NCI-H510A treated with DMSO at 0.1 percent for 48 hours (cell line): ENCODE data around the gene MYADM.
"Not testable (repeated sequence)": the region's sequence is repeated elsewhere in the genome, so short reads cannot be mapped to it uniquely, and the experiment has no call there.

Experiments used
- DNase-seq: peaks from one replicate; lab custom pipeline; 2025; lab: John Stamatoyannopoulos, UW

MYADM gene

DNA sequence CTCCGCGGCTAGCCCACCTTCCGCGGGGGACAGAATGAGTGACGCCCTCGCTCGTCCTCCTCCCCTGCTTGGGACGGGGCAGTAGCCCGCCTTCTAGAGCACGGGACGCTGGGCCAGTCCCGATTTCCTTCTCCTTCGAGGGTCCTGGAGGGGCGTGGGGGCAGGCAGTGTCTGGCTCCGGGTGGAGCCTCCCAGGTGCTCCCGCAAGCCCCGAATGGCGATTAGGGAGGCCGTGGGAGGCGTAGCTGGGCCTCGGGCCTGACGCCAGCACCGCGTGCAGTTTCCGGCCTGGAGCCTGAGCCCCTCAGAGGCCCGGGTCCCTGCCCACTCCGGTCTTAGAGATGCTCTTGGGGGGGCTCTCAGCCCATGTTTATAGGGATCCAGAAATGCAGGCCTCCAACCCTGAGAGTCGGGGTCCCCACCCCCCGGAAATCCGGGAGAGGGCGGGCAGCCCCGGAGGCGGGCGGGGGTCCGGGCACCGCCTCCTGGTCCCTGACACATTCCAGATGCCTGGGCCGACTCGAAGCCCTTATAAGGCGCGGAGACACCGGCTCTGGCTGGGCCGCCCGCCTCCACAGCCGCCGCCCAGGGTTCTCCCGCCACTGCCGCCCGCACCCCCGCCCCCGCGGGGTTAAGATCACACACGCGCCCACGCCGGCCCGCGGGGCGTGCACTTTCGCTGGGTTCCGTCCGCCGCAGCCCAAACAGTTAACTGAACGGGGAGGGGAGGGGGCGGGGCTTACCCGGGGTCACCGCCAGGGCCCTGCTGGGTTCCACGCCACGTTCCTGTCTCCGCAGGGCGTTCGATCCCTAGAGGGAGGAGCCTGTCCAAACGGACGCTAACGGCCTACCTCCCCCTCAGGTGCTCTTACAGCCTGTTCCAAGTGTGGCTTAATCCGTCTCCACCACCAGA, 1.5 kb downstream of the MYADM start:
- DNase-seq, result no peak

DNA sequence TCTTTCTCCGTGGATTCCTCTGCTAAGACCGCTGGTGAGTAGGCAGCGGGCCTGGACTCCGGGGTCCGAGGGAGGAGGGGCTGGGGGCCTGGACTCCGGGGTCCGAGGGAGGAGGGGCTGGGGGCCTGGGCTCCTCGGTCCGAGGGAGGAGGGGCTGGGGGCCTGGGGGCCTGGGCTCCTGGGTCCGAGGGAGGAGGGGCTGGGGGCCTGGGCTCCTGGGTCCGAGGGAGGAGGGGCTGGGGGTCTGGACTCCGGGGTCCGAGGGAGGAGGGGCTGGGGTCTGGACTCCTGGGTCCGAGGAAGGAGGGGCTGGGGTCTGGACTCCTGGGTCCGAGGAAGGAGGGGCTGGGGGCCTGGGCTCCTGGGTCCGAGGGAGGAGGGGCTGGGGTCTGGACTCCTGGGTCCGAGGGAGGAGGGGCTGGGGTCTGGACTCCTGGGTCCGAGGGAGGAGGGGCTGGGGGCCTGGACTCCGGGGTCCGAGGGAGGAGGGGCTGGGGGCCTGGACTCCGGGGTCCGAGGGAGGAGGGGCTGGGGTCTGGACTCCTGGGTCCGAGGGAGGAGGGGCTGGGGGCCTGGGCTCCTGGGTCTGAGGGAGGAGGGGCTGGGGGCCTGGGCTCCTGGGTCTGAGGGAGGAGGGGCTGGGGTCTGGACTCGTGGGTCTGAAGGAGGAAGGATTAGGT, 2.3 kb downstream of the MYADM start:
- DNase-seq, result not testable (repeated sequence)

DNA sequence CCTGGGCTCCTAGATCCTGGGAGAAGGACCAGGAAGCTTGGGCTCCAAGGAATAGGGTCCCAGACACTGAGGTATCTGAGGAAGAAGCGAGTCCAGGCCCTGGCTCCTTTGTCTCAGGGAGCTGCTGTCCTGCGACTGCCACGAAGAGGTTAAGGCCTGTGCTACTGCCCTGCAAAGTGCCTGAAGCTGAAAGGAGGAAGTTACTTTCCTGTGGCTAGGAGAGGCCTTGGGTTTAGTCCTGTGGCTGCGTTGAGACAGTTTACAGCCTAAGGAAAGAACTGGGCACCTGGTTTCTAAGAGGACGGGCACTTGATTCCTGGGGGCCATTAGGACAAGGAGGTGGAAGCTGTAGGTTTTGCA, 2.8 kb downstream of the MYADM start:
- no peak for DNase-seq

DNA sequence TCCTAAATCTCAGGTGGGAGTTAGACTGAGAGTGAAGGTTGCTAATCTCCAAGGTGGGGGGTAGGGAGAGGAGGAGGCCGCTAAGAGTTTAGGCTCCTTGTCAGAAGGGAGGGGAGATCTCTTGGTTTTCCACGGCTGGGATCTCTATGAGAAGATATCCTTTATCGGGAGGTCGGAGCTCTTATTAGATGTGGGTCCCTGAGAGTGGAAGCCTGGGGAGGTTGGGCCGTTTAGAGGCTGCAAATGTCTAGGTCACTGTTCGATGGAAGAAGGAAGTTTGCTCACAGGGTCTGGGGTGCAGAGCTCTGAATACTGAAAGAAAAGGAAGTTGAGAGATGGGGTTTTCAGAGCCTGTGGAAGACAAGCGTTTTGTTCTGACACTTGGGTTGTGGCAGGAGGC, 3.8 kb downstream of the MYADM start:
- DNase-seq, result no peak

DNA sequence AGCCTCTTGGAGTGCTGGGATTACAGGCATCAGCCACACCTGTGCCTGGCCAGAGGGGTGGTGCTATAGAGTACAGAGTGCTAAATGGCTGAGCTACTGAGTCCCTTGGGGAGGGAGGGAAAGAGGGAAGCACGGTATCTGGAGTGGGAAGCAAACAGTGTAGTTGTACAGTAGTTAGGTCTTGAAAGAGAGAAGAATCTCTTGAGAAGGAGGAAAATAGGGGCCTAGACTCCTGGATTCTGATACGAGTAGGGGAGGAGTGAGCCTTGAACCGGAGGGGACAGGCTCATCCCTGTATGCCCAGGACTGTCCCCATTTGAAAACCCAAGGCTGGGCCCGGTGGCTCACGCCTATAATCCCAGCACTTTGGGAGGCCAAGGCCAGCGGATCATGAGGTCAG, 5.1 kb downstream of the MYADM start:
- DNase-seq, result no peak

DNA sequence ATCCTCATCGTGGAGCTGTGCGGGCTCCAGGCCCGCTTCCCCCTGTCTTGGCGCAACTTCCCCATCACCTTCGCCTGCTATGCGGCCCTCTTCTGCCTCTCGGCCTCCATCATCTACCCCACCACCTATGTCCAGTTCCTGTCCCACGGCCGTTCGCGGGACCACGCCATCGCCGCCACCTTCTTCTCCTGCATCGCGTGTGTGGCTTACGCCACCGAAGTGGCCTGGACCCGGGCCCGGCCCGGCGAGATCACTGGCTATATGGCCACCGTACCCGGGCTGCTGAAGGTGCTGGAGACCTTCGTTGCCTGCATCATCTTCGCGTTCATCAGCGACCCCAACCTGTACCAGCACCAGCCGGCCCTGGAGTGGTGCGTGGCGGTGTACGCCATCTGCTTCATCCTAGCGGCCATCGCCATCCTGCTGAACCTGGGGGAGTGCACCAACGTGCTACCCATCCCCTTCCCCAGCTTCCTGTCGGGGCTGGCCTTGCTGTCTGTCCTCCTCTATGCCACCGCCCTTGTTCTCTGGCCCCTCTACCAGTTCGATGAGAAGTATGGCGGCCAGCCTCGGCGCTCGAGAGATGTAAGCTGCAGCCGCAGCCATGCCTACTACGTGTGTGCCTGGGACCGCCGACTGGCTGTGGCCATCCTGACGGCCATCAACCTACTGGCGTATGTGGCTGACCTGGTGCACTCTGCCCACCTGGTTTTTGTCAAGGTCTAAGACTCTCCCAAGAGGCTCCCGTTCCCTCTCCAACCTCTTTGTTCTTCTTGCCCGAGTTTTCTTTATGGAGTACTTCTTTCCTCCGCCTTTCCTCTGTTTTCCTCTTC, 6.3 kb downstream of the MYADM start:
- no peak for DNase-seq

DNA sequence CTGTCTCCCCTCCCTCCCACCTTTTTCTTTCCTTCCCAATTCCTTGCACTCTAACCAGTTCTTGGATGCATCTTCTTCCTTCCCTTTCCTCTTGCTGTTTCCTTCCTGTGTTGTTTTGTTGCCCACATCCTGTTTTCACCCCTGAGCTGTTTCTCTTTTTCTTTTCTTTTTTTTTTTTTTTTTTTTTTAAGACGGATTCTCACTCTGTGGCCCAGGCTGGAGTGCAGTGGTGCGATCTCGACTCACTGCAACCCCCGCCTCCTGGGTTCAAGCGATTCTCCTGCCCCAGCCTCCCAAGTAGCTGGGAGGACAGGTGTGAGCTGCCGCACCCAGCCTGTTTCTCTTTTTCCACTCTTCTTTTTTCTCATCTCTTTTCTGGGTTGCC, 6.9 kb downstream of the MYADM start:
- no peak for DNase-seq

DNA sequence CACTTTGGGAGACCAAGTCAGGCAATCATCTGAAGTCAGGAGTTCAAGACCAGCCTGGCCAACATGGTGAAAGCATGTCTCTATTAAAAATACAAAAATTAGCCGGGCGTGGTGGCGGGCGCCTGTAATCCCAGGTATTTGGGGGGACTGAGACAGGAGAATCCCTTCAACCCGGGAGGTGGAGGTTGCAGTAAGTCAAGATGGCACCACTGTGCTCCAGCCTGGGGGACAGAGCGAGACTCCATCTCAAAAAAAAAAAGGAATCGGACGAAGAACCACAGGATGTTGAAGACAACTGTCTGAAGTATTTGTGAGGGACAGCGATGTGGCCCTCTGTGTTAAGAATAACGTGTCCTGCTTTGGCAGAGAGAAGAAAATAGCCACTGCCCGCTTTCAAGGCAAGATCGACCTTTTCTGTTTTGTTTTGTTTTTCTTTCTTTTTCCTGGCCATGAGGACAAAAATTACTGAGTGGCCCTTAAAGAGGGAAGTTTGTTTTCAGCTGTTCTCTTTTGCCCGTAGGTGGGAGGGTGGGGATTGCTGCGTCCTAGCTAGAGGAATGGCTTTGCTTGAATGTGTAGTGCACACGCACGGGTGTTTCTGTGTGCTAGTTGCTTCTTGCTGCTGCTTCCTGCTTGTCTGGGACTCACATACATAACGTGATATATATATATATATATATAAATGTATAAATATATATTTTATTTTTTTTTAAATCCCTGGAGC, 8.1 kb downstream of the MYADM start:
- DNase-seq, result no peak

DNA sequence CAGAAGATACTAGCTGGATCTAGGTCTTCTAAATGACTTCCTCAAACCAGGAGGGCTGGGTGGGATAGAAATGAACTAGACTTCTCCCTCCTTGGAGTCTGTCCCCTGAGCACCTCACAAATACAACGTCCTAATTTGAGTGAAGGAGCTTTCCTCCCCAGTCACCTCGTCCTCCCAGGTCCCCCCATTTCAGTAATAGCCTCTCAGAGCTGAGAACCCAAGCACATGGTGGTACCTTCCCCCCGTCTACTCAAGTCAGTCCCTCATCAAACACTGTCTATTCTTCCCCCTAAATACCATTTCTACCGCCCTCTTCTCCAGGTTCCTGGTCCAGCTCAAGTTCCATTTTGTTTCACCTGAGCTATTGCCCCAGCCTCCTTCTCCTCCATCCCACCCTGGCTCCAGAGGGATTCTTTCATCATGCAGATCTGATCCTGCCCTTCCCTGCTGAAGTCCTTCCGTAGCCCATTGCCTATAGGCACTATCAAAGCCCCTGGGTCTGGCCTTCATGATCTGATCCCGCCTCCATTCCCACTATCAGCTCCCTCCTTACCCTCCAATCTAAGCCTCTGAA, 9.1 kb downstream of the MYADM start:
- no peak for DNase-seq

DNA sequence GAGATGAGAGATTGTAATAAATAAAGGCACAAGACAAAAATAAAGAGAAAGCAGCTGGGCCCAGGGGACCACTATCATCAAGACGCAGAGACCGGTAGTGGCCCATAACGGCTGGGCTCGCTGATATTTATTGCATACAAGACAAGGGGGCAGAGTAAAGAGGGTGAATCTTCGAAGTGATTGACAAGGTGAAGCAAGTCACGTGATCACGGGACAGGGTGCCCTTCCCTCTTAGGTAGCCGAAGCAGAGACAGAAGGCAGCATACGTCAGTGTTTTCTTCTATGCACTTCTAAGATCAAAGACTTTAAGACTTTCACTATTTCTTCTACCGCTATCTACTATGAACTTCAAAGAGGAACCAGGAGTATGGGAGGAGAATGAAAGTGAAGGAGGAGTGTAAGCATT, 9.7 kb downstream of the MYADM start:
- DNase-seq, result no peak

DNA sequence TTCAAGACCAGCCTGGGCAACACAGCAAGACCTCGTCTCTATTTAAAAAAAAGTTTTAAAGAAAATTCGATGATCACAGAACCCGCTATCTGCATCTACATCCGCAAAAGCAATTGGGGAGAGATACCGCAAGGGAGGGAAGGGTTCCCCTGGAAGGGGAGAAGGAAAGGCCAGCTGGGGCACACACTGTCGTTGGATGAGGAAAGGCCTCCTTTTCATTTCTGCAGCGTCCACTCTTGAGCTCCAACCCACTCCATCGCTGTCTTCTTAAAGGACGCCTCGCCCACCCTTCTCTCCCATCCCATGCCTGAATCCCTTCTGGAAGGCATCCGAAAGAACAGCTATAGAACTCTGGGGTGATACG, 11.1 kb downstream of the MYADM start:
- DNase-seq, result no peak

DNA sequence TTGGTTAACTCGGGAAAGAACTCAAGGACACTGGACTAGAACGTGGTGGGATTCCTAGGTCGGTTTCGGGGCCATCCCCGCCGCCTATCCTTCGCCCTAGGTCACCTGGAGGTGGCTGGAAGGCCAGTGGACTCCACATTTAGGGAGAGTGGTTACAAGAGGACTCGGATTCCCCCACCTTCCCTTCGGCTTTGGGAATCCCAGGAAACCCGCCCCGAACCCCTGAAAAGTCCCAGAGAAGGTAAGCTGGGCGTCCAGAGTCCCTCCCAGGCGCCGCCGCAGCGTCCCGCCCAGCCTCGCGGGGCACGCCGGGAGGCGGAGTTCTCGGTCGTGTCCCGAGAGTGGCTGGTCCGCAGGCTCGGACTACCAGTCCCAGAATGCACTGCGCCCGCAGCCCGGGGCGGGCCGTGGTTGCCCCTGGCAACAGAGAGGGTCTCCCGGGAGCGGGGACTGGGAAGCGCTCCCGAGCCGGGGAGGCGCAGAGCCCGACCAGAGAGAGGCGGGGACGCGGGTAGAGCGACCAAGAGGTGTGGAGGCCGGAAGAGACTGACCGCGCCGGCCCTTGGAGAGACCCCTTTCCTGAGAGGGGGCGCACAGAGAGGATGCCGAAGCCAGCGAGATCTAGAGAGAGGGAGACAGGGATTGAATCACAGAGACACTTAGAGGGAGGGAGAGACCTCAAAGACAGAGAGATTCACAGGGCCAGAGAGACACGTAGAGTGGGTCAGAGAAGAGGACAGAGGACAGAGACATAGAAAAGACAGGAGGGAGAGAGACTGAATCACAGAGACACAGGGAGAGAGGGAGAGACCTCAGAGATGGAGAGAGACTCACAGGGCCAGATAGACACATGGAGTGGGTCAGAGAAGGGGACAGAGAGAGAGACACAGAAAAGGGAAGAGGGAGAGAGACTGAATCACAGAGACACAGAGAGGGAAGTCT, 11.7 kb downstream of the MYADM start:
- DNase-seq, result no peak

DNA sequence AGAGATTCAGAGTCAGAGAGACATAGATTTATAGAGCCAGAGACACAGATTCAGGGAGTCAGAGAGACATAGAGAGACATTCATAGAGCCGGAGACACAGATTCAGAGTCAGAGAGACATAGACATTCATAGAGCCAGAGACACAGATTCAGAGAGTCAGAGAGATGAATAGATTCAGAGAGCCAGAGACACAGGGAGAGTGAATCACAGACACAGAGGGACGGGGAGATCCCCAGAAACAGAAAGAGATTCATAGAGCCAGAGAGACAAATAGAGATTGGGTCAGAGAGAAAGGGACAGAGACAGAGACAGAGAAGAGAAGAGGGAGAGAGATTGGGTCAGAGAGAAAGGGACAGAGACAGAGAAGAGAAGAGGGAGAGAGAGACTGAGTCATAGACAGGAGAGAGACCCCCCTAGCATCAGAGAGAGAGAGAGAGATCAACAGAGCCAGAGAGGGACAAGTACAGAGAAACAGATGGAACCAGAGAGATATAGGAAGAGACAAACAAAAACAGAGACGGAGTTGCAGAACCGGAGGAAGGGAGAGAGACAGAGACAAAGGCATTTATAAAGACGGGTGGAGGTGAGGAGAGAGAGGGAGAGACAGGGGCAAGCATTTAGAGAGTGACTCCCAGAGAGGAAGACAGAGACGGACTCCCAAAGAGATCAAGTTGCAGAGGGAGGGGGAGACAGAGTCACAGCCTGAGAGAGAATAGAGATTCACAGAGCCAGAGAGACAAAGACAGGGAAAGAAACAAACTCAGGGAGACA, 13.2 kb downstream of the MYADM start:
- DNase-seq, result no peak

DNA sequence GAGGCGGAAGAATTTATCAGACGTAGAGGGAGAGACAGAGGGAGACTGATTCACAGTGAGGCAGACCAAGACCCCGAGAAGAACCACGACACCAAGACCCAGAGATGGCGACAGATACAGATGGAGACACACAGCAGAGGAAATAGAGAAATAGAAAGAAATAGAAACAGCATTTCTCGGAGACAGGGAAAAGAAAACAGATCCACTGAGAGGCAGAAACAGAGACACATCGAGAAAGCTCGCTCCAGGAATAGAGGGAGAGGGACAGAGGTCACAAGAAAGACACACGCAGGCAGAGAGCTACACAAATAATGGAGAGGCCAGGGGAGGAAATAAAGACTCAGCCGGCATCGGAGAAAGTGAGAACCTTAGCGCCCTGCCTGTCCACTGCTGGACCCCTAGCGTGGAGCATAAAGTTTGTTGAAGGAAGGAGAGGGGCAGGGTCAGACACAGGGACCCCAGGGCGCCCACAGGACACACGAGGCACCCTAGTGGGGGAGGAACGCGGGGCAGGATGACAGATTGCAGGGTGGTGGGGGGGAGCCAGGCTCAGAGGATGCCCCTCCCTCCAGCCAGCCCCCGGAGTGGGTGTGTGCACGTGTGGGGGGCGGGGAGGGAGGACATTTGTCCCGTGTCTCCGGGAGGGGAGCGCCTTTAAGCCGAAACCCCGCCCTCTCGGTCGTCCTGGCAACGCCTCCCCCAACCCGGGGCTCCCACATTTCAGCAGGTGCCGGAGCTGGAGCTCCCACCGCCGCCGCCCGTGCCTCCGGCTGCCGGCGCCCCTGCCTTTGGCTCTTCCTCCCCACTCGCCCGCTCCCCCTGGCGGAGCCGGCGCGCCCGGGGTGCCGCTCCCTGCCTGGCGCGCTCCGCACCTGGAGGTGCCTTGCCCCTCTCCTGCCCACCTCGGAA, 14.1 kb downstream of the MYADM start, which contains the start of gene PRKCG:
PRKCG (plus strand) TSS at position 716 of the 909 bp plus-strand sequence. CDS start 298 bp downstream, outside the sequence.
- DNase-seq, result no peak

DNA sequence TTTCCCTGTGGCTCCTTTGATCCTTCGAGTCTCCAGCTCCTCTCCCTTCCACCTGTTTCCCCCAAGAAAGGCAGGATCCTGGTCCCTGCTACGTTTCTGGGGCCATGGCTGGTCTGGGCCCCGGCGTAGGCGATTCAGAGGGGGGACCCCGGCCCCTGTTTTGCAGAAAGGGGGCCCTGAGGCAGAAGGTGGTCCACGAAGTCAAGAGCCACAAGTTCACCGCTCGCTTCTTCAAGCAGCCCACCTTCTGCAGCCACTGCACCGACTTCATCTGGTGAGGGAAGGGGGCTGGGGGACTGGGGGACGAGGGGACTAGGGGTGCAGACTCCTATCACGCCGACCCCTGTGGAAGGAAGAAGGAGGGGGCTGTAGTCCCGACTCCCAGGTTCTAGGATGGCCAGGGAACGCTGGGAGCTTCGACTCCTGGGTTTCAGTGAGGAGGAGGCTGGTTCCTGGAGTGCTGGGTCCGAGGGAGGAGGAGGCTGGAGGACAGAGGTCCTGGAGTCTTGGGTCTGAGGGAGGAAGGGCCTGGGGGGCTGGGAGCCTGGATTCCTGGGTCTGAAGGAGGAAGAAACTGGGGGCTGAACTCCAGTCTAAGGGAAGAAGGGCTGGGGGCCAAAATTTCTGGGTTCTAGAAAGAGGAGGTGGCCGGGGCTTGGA, 14.8 kb downstream of the MYADM start:
- DNase-seq, result no peak

DNA sequence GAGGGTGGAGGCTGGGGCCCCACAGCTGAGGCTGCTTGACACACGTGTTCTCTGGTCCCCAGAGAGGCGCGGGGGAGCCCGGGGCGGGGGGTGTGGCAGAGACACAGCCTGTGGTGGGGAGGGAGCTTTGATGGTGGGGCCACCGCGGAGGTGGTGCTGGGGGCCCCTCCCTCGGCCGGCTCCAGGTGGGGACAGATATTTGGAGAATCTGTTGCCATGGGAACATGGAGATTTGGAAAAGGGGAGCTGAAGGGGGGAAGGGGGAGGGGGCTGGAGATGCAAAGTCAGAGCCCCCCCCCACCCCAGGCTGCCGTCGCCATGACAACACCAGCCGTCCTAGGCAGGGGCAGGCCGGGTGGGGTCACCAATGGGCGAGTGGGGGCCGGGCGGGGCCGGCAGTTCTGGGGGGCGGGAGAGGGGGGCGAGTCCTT, 15.6 kb downstream of the MYADM start:
- no peak for DNase-seq

DNA sequence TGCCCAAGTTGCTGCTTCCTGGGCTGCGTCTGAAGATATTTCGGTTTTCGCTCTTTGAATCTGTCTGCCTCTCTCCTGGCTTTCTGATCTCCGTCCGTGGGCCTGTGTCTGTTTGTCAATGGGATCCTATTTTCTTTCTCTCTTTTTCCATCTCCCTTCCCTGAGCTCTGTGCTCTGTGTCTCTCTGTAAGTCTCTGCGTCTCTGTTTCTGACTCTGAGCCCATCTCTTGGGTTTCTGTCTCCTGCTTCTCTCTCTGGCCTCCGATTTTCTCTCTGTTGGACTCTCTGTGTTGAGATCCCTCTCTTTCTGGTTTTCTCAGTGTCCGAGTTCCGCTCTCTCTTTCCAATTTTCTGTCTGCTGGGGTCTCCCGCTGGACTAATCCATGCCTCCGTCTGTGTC, 16.1 kb downstream of the MYADM start:
- no peak for DNase-seq

DNA sequence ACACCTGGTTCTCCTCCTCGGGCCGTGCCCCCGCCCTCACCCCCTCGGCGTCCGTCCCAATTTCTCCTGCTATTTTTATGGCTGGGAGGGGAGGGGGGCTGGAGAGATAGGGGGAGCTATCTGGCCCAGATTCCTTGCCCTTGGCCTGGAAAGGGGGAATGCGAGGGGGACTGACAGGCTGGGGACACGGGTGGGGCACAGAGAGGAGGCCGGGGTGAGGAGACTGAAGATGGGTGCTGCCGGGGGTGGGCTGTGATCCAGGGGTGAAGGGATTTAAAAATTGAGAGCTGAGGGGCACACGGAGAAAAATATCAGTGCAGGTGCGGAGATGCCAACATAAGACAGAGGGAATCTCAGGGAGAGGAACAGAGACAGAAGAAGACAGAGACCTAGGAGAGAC, 16.6 kb downstream of the MYADM start:
- no peak for DNase-seq
